ENCODE measurements around the gene EMX2. TPM values are rescaled to one million over a fixed set of nuclear protein-coding genes. Genes with fewer than 3 reads are reported as not detected.

EMX2 gene
- total RNA-seq, 1 experiment from 2014 or later: 0.05 TPM

- no peak for DNase-seq (ENCODE audit: low spot score)
Measured at GRCh38 chr10:117532003-117532385, 10.6 kb upstream of the EMX2 start.

DNA sequence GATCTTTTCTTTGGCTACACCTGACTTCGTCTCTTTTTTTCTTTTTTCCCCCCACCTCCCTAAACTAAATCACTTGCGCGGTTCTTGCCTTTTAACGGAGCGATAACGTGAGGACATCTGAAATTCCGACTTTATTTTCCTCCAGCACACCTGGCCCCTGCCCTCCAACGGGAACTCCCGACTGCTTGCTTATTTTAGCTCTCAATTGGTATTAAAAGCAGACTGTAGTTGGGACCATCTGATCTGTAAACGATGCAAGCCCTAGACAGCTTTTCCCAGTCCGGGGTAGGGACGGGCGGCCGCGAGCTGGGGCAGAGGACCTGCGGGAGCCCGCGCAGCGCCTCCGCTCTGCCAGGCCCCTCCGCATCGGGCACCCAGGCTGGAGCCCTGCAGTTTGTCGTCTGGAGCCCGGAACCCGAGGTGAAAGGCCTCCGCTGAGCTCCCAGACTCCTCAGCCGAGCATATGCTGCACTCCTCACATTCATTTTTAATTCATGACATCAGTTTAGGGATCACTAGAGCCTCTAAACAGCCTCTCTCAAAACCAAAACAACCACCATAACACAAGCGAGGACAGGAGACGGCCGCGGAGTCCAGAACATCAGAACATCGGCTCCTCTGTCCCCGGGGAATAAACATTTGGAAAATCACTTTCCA, 10.0 kb upstream of the EMX2 start:
- no peak for DNase-seq (ENCODE audit: low spot score)

- DNase-seq (ENCODE audit: low spot score): no peak
Measured at GRCh38 chr10:117533507-117534281, 8.9 kb upstream of the EMX2 start.

DNA sequence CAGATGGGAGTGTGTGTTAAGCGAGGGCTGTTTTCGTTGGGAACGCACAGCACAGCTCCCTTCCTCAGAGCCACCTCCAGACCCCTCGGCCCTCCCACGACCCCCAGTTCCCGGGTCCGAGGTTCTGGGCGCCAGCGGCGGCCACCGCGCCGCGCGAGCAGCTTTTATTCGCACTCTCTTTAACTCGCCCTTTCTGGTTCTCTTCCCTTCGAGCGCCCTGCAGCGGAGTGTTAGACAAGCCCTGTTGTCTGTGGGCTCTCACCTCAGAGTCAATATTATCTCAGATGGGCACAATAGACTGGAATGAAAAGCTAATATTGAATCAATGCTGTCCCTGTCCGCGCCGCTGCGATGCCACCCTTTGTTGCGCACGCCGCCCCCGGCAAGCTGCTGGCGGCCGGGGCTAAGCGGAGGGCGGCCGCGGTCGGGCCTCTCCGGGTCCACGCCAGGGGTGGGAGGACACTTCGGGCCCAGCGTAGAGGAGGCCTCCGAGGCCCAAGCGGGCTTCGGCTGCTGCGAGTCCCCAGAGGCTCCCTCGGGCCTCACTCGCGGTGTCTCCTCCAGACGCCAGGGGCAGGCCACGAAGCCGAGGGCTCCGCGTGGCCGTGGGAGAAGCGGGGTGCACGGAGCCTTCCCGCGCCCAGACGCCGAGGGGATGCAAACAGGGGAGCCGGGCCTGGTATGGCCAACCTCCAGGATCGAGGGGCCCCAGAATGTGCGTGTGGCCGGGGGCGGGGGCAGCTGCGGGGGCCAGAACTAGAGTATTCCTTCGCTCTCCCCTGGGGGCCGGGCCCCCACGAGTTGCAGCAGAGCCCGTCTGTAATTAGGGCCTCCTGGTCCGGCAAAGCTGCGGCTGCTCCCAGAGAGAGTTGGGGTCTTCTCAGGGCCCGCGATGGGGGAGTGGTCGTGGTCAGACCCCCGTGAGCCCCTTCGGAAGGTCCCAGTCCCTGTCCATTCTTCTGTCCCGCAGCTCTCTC, 7.9 kb upstream of the EMX2 start:
- no peak for DNase-seq (ENCODE audit: low spot score)

GRCh38 chr10:117535298-117536071, 7.1 kb upstream of the EMX2 start:
- DNase-seq (ENCODE audit: low spot score): no peak

- DNase-seq (ENCODE audit: low spot score): no peak
Measured at GRCh38 chr10:117536072-117536865, 6.3 kb upstream of the EMX2 start.

DNA sequence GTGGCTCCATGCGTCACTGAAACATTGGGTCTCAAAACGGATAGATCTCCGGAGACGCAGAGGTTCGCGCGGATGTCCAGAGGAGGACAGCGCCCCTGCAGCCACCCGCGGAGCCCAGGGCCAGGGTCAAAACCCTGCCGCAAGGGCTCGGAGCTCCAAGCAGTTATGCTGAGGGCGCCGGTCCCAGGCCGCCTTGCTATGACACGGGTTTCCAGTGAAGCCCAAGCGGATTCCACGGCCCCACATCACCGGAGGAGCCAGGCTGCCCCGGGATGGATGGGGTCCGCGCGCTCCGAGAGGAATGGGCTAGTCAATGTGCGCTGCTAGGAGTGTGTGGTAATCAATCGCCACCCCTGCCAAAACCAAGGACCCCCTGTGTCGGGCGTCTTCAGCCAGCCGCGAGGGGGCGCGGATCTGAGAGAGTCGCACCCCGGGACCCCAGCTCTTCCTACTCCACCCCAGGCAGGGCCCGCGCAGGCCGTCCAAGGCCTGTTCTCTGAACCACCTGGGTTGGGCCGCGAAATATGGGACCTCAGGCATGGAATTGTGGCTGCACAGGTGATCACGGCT, 5.6 kb upstream of the EMX2 start:
- DNase-seq (ENCODE audit: low spot score): no peak

GRCh38 chr10:117537436-117537903, 5.1 kb upstream of the EMX2 start:
- DNase-seq (ENCODE audit: low spot score): no peak

GRCh38 chr10:117537904-117538524, 4.5 kb upstream of the EMX2 start:
- no peak for DNase-seq (ENCODE audit: low spot score)

GRCh38 chr10:117539361-117539773, 3.2 kb upstream of the EMX2 start:
- DNase-seq (ENCODE audit: low spot score): no peak

DNA sequence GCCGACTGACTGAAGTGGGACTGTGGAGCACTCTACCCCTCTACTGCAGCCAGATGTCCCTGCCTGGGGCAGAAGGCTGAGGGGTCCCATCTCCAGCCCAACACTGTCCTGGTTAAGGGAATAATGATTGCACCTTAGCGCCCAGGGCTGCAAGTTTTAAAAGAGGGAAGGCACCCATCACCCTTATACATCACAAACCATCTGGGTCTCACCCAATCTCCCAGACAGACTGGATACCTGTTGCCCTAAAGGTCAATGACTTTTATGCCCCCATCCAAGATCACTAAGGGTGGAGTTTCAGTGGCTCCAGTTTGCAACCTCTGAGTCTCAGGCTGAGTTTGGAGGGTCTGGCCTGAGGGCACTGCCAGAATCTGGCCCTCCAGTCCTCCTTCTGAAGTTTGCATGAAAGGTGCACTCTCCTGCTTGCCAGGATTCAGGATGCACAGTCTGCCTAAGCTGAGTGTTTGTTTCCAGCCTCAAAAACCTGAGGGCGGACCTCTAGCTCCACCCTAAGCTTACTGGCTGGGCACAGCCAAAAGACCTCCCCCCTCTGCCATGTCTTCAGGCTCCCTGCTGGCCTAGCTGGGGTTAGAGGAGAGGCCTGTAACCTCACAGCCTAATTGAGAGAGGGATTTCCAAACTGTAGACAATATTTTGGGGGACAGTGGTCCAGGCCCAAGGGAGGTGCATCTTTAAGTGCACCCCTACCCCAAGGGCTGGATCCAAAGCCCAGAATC, 2.5 kb upstream of the EMX2 start:
- no peak for DNase-seq (ENCODE audit: low spot score)

- no peak for DNase-seq (ENCODE audit: low spot score)
Measured at GRCh38 chr10:117540640-117541404, 1.7 kb upstream of the EMX2 start.

DNA sequence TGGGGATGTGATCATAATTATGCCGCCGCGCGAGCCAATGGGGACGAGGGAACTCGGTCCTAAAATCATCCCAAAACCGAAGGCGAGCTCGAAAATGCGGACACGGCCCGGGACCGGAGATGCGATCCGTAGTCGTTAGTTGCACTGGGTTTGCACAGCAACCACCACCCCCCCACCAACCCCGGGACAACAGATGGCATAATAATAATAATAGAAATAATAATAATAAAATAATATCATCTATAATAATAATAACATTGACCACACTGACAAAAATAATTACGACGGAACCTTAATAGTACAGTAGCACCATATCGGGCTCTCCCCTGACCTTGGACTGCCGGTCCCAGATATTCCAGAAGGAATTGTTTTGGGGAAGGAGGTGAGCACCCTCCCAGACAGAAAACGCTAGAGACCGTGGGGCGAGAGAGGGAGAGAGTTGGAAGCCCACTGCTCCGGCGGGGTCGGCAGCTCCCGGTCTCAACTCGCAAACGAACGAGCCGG, 1.1 kb upstream of the EMX2 start:
- no peak for DNase-seq (ENCODE audit: low spot score)

GRCh38 chr10:117541909-117542705, 439 bp upstream of the EMX2 start:
- peak; percentile 71 for DNase-seq (ENCODE audit: low spot score)

- DNase-seq (ENCODE audit: low spot score): no peak
Measured at GRCh38 chr10:117543225-117544003, 868 bp downstream of the EMX2 start.

DNA sequence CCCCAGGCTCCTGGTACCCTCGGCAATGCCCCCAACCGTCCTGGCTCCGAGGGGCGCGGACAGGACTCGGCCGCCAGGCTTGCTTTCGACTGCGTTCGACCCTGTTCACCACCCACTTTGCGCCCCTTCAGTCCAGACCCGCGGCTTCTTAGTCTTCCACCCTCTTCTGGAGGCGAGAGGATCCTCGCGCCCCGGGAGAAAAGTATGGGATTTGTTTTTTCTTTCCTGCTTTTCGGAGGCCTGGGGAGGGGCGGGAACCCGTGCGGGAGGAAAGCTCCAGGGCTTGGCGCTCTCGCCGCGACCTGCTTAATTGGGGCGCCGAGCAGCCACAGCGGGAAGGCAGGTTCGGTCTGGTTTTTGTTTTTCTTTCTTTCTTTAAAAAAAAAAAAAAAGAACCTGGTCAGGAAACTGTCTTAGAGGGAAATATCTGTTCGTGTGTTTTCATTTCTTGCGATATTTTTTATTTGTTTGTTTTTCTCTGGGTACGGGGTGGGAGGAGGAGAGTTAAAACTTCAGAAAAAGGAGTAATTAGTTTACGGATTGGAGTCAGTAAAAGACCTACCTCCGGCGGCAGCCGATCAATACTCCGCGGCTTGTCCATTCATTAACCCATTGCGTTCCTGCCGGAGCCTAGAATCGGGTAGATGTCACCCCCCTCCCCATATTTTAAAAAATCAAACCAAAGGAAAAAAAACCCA, 1.6 kb downstream of the EMX2 start:
- no peak for DNase-seq (ENCODE audit: low spot score)

Measured in A172 (cell line).